ENCODE results near the gene ADGRD1. TPM values are rescaled to one million over a fixed set of nuclear protein-coding genes. Genes with fewer than 3 reads are reported as not detected.
"Not testable (repeated sequence)": the region's sequence is repeated elsewhere in the genome, so short reads cannot be mapped to it uniquely, and the experiment has no call there.

Gene ADGRD1
- total RNA-seq, 1 donor from 2014 or later, result 0.47 TPM

DNA sequence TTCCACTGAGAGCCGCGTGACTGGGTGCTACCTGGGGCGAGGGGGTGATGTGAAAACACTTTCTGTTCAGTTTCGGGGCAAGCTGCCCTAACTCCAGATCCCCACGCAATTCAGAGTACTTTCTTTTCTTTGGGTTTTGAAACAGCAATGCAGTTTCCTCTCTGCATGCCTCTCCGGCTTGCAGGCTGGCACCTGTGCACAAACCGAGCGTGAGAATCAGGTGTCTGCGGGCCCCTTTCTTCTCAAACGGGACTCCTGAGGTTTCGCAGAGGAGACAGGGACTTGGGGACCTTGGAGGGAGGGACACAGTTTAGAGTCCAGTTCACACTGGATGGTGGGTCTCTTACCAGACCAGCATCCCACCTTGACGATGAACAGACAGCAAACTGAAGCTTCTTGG, 118.2 kb downstream of the ADGRD1 start:
- CTCF ChIA-PET; H3K27ac Mint-ChIP-seq; H3K27me3 Mint-ChIP-seq; DNase-seq; H3K9me3 Mint-ChIP-seq; H3K36me3 Mint-ChIP-seq (ENCODE audit: low read depth); H3K4me3 Mint-ChIP-seq; intact Hi-C loops (cut with micrococcal nuclease); POLR2A ChIA-PET; ATAC-seq (ENCODE audit: low read depth); H3K4me1 Mint-ChIP-seq: not testable (repeated sequence)

DNA sequence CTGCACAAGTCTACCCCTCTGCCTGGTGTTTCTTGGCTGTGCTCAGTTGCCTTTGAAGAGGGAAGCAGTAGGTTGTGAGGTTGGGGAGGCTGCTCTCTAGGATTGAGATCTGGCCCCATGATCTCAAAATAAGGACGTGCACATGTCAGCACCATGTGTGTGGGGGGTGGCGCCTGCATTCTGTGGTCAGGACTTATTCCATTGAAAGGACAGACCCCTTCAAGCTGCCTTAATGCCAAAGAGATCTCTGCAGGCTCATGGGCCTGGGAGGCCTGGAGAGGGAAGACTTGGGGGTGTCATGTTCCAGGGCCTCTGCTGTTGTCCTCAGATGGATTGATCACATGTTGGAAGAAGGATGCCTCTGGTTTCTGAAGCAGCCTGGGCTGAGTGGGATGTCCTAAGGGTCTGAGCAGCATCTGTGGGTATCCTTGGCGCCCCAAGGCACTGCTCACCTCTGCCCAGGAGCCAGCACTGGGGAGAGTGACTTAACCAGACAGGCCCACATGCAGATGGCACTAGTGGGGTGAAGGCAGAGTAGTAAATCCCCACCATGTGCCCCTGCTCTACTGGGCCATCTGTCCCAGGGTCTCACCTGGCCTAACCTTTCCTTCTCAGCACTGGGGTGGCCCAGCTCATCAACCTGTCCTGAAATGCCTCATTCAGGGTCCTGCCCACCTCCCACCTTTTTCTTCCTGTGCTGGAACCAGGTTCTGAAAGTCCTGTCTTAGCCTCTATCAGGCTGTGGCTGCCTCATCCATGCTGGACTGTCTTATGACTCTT, 118.9 kb downstream of the ADGRD1 start:
- Mint-ChIP-seq H3K27me3 (peaks cover 4% of the 10 kb centered on the region), H3K36me3 (ENCODE audit: low read depth) (no peaks in the 10 kb centered on the region), H3K4me3 (no peak overlapping the region), H3K27ac (no peak overlapping the region), H3K4me1 (no peaks in the 10 kb centered on the region), H3K9me3 (peaks cover 2% of the 10 kb centered on the region)
- intact Hi-C loops (cut with micrococcal nuclease), result no loop called here
- CTCF ChIA-PET, result no interaction called here
- POLR2A ChIA-PET, result no interaction called here
- ATAC-seq (ENCODE audit: low read depth), result no peak
- no peak for DNase-seq
- TF ChIP-seq, protein P1, sequence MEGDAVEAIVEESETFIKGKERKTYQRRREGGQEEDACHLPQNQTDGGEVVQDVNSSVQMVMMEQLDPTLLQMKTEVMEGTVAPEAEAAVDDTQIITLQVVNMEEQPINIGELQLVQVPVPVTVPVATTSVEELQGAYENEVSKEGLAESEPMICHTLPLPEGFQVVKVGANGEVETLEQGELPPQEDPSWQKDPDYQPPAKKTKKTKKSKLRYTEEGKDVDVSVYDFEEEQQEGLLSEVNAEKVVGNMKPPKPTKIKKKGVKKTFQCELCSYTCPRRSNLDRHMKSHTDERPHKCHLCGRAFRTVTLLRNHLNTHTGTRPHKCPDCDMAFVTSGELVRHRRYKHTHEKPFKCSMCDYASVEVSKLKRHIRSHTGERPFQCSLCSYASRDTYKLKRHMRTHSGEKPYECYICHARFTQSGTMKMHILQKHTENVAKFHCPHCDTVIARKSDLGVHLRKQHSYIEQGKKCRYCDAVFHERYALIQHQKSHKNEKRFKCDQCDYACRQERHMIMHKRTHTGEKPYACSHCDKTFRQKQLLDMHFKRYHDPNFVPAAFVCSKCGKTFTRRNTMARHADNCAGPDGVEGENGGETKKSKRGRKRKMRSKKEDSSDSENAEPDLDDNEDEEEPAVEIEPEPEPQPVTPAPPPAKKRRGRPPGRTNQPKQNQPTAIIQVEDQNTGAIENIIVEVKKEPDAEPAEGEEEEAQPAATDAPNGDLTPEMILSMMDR (IDR thresholded peaks at IDR 0.05), result no peak

DNA sequence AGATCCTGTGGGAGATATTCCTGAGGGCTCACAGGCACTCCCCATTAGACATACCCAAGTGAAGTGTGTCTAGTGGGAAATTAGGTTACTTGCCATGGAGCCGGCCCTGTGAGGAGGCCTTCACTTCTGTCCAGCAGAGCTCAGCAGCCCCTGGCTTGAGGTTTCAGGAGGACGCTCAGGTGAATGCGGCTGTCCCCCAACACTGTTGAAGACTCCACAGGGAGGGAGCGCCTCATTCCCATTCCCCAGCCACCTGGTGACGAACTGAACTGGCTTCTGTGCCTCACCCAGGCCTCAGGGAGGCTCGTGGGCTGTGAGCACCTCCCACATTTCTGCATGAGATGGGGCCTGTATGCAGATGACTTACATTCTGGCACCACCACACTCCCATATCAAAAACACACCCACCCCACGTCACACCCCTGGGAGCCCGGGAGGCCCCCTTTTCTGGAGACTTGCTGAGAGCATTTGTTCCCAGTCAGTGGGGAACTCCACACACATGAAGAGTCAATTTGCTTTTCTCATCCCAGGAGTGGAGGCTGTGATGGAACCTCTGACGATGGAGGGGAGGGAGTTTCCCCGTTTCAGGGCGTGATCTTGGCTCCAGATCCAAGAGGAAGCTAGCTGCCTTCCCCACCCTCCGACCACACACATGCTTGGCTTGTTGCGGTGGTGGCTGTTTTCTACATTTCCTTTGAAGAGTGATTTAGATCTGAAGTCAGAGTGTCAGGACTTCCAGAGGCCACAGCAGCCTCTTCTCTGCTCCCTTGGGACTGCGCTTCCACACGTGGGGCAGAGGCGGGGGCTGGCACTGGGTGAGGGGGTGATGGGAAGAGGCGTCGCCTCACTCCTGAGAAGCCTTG, 120.7 kb downstream of the ADGRD1 start:
- intact Hi-C loops (cut with micrococcal nuclease), result no loop called here
- TF ChIP-seq, protein P1 (IDR thresholded peaks at IDR 0.05), result no peak
- no peak for ATAC-seq (ENCODE audit: low read depth)
- Mint-ChIP-seq H3K4me3 (no peak overlapping the region), H3K36me3 (ENCODE audit: low read depth) (no peaks in the 10 kb centered on the region), H3K4me1 (no peaks in the 10 kb centered on the region), H3K27me3 (no peaks in the 10 kb centered on the region), H3K9me3 (peaks cover 2% of the 10 kb centered on the region), H3K27ac (no peak overlapping the region)
- ChIA-PET CTCF (interaction anchor here (1.0 kb wide), 1 partner anchor 30 kb away, joined by 3 read pairs; no protein-coding TSS in a partner anchor), POLR2A (no interaction called here)
- DNase-seq, result peak; percentile 12

DNA sequence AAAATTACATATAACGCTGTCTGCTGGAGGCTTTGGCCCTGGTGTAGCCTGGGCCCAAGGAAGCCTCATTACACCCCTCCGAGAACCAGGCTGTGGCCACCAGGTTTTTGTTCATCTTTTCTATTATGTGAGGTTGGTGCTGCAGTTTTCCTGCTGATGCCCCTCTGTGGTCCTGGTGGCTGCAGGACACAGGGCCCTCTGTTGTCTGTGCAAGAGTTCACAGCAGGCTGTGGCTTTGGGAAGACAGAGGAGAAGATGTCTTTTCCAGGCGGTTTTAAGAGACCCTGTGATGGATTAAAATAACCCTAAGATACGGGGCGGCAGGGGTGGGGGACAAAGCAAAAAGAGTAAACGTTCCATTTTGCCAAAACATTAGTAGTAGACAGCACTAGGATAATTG, 121.5 kb downstream of the ADGRD1 start:
- Mint-ChIP-seq H3K9me3 (peaks cover 2% of the 10 kb centered on the region), H3K36me3 (ENCODE audit: low read depth) (no peaks in the 10 kb centered on the region), H3K27me3 (no peaks in the 10 kb centered on the region), H3K4me3 (no peak overlapping the region), H3K4me1 (no peaks in the 10 kb centered on the region), H3K27ac (no peak overlapping the region)
- CTCF ChIA-PET, result no interaction called here
- no peak for ATAC-seq (ENCODE audit: low read depth)
- intact Hi-C loops (cut with micrococcal nuclease), result no loop called here
- POLR2A ChIA-PET, result no interaction called here
- no peak for DNase-seq
- TF ChIP-seq, protein P1 (IDR thresholded peaks at IDR 0.05), result no peak

DNA sequence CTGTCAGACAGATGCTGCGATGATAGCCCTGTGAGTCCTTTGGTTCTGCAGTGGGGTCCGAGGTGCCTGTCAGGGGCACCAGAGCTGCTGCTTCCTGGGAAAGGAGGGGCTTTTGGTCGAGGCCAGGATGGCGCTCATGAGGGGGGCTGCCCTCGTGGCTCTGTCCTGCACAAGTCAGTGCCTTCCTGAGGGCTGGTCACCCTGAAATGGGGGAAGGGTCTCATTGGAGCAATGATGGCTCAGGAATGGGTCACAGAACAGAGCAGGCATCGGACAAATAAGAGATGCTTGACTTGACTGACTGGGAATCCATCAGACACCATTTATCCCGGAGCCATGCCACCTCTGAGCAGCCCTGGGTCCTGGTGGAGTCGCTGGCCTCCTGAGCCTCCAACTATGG, 121.9 kb downstream of the ADGRD1 start:
- Mint-ChIP-seq H3K27me3 (no peaks in the 10 kb centered on the region), H3K4me3 (no peak overlapping the region), H3K27ac (no peak overlapping the region), H3K9me3 (peaks cover 2% of the 10 kb centered on the region), H3K36me3 (ENCODE audit: low read depth) (no peaks in the 10 kb centered on the region), H3K4me1 (no peaks in the 10 kb centered on the region)
- no peak for DNase-seq
- no peak for ATAC-seq (ENCODE audit: low read depth)
- ChIA-PET POLR2A (no interaction called here), CTCF (interaction anchor here (1.2 kb wide), 1 partner anchor 29 kb away, joined by 3 read pairs; no protein-coding TSS in a partner anchor)
- TF ChIP-seq, protein P1 (IDR thresholded peaks at IDR 0.05), result no peak
- intact Hi-C loops (cut with micrococcal nuclease), result no loop called here

All from activated B cell treated with CpG ODN at 0.5 μM for 24 hours (primary cell).